ENCODE measurements around the gene ZCWPW1.
"Not testable (repeated sequence)": the region's sequence is repeated elsewhere in the genome, so short reads cannot be mapped to it uniquely, and the experiment has no call there.

The ZCWPW1 gene

DNA sequence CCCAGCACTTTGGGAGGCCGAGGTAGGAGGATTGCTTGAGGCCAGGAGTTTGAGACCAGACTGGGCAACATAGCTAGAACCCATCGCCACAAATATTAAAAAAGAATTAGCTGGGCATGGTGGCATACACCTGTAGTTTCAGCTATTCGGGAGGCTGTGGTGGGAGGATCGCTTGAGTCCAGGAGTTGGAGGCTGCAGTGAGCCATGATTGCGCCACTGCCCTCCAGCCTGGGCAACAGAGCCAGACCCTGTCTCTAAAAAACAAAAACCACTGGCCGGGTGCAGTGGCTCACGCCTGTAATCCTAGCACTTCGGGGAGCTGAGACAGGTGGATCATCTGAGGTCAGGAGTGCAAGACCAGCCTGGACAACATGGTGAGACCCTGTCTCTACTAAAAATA is 25.4 kb upstream of the ZCWPW1 start:
- not testable (repeated sequence) for DNase-seq

- DNase-seq = no peak
Observed at GRCh38 chr7:100452513-100452912, 24.0 kb upstream of the ZCWPW1 start.

DNA sequence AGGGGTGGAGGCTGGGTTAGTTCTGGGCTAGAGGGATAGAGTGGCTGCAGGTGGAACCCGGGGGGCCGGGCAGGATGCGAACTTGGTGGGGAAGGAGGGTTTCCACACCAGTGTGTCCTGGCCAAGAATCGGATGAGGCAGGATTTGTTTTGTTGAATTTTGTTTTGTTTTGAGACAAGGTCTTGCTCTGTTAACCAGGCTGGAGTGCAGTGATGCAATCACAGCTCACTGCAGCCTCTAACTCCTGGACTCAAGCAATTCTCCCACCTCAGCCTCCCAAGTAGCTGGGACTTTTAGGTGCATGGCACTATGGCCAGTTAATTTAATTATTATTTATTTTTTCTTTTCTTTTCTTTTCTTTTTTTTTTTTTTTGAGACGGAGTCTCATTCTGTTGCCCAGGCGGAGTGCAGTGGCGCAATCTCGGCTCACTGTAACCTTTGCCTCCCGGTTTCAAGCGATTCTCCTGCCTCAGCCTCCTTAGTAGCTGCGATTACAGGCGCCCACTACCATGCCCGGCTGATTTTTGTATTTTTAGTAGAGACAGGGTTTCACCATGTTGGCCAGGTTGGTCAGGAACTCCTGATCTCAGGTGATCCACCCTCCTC is 20.8 kb upstream of the ZCWPW1 start:
- DNase-seq = no peak

- not testable (repeated sequence) for DNase-seq
Observed at GRCh38 chr7:100447363-100447762, 18.9 kb upstream of the ZCWPW1 start.

DNA sequence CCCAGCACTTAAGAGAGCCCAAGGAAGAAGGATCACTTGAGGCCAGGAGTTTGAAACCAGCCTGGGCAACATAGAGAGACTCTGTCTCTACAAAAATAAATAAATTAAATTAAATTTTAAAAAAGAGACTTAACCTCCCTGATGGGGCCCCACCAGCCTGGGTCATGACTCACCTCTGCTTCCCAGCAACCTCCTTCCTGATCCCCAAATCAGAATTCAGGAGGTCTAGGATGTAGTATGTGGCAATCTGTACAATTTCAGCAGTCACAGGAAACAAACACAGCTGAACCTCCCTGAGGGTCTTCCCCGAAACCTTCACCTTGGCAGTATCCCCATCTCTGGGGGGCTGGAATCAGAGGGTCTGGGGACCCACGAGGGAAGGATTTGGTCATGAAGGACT is 17.5 kb upstream of the ZCWPW1 start:
- no peak for DNase-seq

DNA sequence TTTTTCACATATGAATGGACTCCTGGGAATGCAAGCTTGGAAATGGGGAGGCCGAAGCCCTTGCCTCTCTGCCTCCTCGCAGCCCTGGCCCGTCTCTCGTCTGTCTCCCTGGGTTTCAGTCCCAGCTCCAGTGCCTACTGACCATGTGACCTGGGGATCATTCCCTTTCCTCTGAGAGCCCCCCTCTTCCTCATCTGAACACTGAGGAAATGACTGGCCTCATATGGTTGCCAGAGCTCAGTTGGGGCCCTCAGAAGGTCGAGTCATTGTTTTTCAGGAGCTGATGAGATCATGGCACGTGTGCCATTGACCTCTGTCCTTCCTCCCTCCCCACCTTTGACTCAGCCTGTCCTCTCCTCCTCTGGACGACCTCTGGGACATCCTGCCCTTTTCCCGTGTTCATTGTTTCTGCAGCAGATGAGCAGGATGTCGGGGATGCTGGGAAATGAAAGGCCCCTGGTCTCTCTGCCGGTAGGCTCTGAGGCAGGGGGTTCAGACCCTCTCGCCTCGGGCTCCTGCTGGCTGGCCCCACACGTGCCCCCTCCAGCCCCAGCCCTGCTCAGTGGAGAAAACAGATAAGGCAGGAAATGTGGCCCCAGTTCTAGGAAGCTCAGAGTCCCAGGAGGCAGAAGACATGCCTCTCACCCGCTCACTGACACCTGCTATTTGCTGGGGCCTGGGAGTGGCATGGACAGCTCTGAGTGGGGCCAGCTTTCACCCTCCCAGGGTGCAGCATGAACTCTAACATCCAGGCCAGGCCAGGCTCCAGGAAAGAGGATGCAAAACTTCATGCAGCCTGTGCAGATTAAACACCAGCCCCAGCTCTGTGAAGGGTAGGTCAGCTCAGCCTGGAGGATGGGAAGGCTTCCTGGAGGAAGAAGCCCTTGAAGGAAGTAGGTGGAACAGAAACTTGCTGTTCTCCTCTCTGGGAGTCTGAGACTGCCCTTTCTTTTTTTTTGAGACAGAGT is 16.1 kb upstream of the ZCWPW1 start:
- DNase-seq = no peak

DNA sequence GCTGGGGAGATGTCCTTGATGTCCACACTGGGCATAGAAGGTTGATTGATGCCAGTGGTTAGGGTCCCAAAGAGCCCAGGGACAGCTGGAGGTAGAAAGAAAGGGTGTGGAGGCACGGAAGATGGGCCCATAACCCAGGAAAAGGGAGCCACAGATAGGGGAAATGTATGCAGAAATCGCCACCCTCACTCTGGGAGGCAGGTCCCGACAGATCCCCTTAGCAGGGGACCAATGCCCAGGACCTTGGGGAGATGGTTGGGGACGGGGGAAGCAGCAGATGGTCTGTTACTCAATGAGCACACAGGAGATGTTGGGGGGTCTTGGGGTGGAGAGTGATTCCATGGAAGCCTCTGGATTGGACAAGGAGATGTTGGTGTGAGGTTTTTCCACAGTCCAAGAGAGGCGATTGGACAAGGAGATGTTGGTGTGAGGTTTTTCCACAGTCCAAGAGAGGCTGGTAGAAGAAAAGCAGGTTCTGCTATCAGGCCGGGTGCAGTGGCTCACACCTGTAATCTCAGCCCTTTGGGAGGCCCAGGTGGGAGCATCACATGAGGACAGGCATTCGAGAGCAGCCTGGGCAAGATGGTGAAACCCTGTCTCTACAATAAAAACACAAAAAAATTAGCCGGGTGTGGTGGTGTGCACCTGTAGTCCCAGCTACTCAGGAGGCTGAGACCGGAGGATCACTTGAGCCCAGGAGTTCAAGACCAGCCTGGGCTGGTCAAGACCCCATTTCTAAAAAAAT is 14.8 kb upstream of the ZCWPW1 start:
- DNase-seq = no peak

DNA sequence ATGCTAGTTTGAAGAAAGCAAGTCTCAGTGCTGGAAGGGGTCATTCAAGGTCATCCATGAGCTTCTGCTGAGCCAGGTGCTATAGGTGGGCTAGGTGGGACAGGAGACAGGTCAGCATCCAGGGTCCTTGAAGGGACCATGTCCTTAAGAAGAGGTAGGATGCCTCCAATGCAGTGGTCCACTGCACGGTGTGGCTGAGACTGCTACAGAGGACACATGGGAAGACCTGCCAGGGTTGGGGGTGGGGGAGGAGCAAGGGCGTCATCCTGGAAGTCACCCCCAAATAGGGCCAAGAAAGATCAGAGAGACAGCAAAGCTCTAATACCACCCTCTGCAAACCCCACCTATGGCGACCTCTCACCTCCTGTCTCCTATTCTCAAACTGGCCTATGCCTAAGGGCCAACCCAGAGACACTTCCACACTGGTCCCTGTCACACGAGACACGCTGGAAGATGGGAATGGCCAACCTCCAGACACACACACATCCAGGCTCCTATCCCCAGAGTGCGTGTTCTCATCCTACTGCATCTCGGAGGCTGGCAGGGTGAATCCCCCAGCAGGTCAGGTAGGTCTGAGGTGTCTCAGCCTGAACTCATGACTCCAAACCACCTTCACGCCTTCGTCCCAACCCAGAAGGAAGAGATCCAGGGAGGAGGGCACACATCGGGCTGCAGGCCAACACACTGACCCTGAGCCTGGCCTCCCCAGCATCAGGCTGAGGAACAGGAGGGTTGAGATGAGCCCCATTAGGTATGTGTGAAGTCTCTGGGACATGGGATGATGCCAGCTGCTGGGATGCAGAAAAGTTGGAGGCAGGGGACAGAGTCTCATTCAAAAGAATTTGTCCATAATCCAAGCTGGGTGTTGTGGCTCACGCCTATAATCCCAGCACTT is 13.4 kb upstream of the ZCWPW1 start:
- DNase-seq = no peak

- DNase-seq = not testable (repeated sequence)
Observed at GRCh38 chr7:100439244-100439643, 10.7 kb upstream of the ZCWPW1 start.

DNA sequence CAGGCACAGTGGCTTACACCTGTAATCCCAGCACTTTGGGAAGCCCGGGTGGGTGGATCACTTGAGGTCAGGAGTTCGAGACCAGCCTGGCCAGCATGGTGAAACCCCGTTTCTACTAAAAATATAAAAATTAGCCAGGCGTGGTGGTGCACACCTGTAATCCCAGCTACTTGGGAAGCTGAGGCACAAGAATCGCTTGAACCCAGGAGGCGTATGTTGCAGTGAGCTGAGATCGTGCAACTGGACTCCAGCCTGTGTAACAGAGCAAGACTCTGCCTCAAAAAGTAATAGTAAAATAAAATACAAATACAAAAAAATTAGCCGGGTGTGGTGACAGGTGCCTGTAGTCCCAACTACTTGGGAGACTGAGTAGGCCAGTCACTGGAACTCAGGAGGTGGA is 10.2 kb upstream of the ZCWPW1 start:
- not testable (repeated sequence) for DNase-seq

DNA sequence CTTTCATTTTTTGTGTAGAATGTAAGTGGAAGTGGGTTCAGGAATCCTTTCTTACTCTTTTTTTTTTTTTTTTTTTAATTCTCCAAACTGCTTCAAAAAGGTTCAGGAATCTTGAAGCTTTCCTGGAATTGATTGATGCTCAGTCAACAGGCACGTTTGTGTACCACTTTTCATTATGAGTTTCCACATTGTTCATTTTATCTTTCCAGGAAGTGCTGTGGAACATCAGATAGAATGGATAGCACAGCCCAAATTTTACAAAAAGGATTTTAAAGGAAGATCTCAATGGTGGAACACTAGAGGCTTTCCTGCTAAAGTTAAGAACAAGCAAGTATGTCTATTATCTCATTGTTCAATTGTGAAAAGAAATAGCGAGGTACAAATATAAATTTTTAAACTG is 9.7 kb upstream of the ZCWPW1 start:
- DNase-seq = no peak

DNA sequence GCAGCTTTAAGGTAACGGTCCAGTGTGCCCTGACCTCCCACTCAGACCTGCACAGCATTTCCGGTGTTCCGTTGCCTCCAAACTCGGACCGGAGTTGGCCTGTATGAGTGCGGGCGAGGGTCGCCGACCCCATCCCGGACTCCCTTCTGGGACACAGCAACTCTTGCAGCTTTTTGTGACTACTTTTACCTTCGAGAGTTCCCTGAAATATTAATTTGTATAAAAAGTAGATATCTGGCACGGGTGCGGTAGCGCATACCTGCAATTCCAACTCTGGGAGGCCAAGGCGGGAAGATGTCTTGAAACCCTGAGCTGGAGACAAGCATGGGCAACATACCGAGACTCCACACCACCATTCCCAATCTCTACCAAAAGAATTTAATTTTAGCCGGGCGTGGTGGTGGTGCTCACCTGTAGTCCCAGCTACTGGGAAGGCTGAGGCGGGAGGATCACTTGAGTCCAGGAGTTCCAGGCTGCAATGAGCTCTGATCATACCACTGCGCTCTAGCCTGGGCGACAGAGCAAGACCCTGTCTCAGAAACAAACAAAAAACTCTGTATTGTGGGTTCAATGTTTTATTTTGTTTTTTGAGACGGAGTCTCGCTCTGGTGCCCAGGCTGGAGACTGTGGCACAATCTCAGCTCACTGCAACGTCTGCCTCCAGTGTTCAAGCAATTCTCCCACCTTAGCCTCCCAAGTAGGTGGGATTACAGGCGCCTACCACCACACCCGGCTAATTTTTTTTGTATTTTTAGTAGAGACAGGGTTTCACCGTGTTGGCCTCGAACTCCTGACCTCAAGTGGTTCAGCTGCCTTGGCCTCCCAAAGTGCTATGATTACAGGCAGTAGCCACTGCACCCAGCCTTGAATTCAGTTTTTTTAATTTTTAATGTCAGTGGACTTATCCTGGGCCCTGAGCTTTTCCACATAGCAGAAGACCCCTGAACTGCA is 8.9 kb upstream of the ZCWPW1 start:
- DNase-seq = no peak

DNA sequence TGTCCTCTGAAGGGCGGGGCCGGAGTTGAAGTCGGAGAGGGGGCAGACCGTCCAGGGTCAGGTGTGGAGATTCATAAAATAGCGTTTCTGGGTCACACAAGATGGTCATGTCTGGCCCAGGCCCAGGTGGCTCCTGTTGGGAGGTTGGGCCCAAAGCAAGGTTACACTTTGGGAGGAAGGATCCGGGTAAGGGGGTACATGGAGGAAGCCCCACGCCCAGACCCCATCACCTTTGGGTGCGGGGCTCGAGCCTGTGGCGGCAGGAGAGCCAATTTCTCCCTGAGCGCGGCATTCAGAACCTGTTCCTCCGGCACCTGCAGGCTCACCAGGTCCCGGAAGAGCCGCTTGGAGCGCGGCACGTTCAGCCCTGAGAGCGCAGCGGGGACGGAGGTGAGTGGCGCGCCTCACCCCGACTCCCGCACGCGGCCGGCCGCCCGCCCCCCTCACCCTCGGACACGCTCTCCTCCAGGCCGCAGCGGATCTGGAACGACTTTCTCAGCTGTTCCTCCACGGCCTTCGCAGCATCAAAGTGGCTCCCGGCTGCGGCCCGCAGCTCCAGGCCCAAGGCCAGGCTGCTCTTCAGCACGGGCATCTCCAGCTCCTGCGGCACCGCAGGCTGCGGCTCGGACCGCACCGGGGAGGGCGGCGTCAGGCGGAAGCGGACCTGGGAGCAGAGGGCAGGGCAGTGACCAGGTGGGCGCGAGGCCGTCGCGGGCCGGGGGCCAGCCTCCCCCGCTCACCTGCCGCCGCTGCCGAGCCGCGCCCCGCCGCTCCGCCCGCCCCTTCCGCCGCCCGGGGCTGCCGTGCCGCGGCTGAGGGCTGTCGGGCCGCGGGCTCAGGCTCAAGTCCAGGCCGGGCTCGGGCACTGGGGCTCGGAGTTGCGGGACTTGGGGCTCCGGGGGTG is 7.2 kb upstream of the ZCWPW1 start:
- peak; percentile 56 for DNase-seq

DNA sequence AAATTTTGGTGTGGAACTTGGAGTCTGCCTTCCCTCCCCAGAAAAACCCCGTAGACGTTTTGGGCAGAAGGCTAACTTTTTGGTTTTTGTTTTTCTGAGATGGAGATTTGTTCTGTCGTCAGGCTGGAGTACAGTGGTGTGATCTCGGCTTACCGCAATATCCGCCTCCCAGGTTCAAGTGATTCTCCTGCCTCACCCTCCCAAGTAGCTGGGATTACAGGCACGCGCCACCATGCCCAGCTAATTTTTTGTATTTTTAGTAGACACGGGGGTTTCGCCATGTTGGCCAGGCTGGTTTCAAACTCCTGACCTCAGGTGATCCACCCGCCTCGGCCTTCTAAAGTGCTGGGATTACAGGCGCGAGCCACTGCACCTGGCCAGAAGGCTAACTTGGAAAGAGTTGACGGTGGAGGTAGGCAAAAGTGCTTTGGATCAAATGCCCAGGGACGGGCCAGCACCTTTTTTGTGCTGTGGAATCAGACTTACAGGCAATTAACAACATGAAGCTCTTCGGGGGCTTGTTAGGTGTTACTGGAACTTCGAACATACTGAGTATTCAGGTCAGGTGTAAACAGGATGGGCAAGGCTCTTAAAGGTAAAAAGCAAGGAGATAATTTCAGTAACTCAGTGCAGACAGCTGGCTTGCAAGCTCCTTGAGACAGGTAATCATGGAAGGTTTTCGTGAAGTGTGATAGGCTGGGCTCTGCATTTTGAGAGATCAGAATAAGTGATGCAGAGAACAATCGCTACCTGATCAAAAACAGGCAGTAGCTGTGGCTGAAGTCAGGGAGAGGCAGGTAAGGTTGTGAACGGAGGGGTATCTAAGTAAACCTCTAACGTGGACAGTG is 6.0 kb upstream of the ZCWPW1 start:
- DNase-seq = no peak

GRCh38 chr7:100433592-100434296 is 5.2 kb upstream of the ZCWPW1 start:
- no peak for DNase-seq

DNA sequence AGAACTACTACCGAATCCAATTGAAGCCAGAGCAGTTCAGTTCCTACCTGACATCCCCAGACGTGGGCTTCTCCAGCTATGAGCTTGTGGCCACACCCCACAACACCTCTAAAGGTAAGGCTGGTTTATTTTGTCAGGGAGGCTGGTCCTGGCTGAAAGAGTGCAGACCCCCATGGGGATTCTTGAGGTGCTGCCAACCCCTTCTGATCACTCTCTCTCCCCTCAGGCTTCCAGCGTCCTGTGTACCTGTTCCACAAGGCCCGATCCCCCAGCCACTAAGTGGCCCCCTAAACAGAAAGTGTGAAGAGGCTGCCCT is 4.7 kb upstream of the ZCWPW1 start:
- DNase-seq = no peak

- no peak for DNase-seq
Observed at GRCh38 chr7:100432621-100433275, 4.2 kb upstream of the ZCWPW1 start.

- no peak for DNase-seq
Observed at GRCh38 chr7:100432053-100432452, 3.5 kb upstream of the ZCWPW1 start.
